GM21360 (cell line): ENCODE results near the gene UBA6.
"Not testable (repeated sequence)": the region's sequence is repeated elsewhere in the genome, so short reads cannot be mapped to it uniquely, and the experiment has no call there.

Experiments used
- ATAC-seq: cut with Tn5 transposase; IDR thresholded peaks from one replicate; pipeline ENCODE4 v1.9.1; 2021; ENCODE audit warnings: mild to moderate bottlenecking, moderate library complexity; ENCODE audit not compliant: unreplicated experiment

Gene UBA6

GRCh38 chr4:67700738-67701516 is at the start of gene UBA6:
TSS of gene UBA6 (minus strand) at chr4:67701155. CDS start at chr4:67701119, 36 bp downstream.
- peak; percentile 98 for ATAC-seq

- ATAC-seq = no peak
Observed at GRCh38 chr4:67750691-67751090, 49.7 kb upstream of the UBA6 start.

GRCh38 chr4:67749286-67749685 is 48.3 kb upstream of the UBA6 start:
- no peak for ATAC-seq

GRCh38 chr4:67746797-67747495 is 46.0 kb upstream of the UBA6 start:
- peak; percentile 65 for ATAC-seq

- no peak for ATAC-seq
Observed at GRCh38 chr4:67744561-67745283, 43.8 kb upstream of the UBA6 start.

GRCh38 chr4:67743194-67743593 is 42.2 kb upstream of the UBA6 start:
- ATAC-seq = no peak

GRCh38 chr4:67736262-67736661 is 35.3 kb upstream of the UBA6 start:
- no peak for ATAC-seq

GRCh38 chr4:67735325-67735724 is 34.4 kb upstream of the UBA6 start:
- ATAC-seq = no peak

GRCh38 chr4:67730511-67730910 is 29.6 kb upstream of the UBA6 start:
- ATAC-seq = not testable (repeated sequence)

- no peak for ATAC-seq
Observed at GRCh38 chr4:67727124-67727850, 26.3 kb upstream of the UBA6 start.

GRCh38 chr4:67725981-67726380 is 25.0 kb upstream of the UBA6 start:
- ATAC-seq = no peak

GRCh38 chr4:67725132-67725531 is 24.2 kb upstream of the UBA6 start:
- no peak for ATAC-seq

- no peak for ATAC-seq
Observed at GRCh38 chr4:67723949-67724348, 23.0 kb upstream of the UBA6 start.

GRCh38 chr4:67723341-67723740 is 22.4 kb upstream of the UBA6 start:
- no peak for ATAC-seq

GRCh38 chr4:67721770-67722597 is 21.0 kb upstream of the UBA6 start:
- ATAC-seq = no peak

GRCh38 chr4:67721315-67721769 is 20.4 kb upstream of the UBA6 start:
- ATAC-seq = no peak

GRCh38 chr4:67719953-67720617 is 19.1 kb upstream of the UBA6 start:
- no peak for ATAC-seq

- ATAC-seq = no peak
Observed at GRCh38 chr4:67718848-67719247, 17.9 kb upstream of the UBA6 start.

- no peak for ATAC-seq
Observed at GRCh38 chr4:67717586-67717985, 16.6 kb upstream of the UBA6 start.

GRCh38 chr4:67714955-67715354 is 14.0 kb upstream of the UBA6 start:
- no peak for ATAC-seq
